Stimulated activated CD4-positive, alpha-beta T cell treated with anti-CD3 and anti-CD28 coated beads, Interleukin-4, amount 100 ng/mL, for 4 hours (primary cell): Measurements from ENCODE around the gene ZNF335.
"Not testable (repeated sequence)": the region's sequence is repeated elsewhere in the genome, so short reads cannot be mapped to it uniquely, and the experiment has no call there.

ENCODE experiments used
- DNase-seq, 2 experiments: peaks; one replicate each; pipeline ENCODE4 v3.0.0-alpha.2; 2020

ZNF335 gene

DNA sequence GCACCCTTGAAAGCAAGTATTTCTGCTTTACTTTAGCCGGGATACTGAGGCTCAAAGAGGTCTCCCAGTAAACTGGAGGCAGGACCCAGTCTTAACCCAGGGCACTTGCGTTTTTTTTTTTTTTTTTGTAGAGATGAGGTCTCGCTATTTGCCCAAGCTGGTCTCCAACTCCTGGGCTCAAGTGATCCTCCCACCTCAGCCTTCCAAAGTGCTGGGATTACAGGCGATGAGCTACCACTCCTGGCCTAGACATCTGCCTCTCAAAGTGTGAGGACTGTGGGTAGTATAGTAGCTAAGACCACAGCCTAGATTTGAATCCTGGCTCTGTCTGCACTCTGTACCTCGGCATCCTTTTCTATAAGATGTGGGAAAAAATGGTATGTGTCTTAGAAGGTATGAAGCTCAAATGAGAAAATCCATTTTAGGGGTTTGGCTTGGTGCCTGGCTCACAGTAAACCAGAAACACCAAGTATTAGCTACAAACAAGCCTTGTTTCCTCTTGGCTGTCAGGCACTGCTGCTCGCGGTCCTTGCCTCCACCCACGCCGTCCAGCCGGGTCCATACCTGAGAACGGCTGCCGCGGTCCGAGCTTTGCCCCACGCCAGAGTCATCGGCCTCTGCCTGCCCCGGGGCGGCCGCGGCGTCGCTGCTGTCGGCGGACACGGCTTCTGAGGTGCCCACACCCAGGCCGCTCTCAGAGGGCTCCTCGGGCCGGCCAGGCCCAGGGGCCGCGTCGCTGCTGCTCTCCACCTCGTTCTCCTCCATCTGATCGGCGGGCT lies 1.2 kb downstream of the ZNF335 start:
- peak in 1 of 2 experiments; percentile 7 for DNase-seq

DNA sequence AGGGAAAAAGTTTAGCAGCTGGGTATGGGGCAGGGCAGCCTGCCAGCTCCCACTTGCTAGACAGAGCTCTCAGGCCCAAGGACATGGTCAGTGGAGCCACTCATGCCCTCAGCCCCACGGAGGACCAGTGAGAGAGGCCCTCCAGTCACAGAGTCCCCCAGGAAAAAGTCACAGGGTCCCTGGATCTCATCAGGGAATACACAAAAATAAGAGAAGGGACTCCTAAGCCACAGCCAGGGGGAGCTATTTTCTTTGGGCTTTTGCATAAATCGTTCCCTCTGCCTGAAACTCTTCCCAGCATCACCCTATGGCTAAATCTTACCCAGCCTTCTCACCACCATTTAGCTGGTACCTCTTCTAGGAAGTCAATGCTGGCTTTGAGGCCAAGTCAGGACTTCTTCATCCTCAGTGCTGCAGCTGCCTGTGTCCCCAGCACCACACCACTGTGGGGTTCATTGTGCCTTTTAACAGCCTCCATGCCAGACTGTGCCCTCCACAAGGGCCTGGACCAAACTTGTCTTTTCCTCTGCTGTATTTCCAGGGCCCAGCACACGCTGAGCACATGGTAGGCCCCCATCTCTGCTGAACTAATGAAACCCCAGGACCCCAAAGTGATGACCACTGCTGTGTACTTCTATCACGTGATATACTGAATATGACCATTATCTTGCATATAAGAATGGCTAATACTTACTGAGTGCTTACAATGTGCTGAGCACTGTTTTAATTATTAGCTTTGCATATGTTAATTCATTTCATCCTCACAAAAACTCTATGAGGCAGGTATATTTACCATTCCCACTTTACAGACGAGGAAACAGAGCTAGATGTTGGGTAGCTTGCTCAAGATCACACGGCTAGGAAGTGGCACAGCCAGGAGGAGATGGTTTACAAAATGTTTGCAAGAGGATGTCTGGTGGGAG lies 2.0 kb downstream of the ZNF335 start:
- peak in 1 of 2 experiments; percentile 8 for DNase-seq

GRCh38 chr20:45968801-45969711 lies 2.9 kb downstream of the ZNF335 start:
- no peak for DNase-seq

DNA sequence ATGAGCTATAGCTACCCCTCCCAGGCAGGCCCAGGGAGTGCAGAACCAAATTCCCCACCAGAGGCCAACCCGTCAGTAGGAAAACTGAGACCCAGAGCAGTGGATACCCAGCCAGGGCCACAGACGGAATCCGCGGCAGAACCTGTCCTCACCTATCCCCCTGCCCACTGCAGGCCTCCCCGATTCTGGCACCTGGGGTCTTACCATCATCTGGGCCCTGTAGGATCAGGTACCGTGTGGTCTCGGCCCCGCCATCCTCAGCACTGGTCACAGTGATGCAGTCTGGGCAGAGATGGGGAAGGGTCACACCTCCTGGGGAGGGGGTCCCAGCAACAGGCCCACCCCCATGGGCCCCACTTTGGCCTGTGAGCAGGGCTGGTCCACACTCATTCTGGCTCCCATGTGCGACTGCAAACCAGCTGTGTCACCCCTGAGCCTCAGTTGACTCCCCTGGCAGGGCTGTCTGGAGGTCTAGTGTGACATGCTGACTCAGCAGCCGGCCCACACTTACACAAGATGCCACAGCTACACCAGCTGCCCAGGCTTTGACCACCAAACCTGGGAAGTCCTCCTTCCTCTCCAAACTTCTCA lies 3.8 kb downstream of the ZNF335 start:
- no peak for DNase-seq

- no peak for DNase-seq
These were observed 4.4 kb downstream of the ZNF335 start for GRCh38 chr20:45967551-45968080.

- DNase-seq: no peak
These were observed 6.6 kb downstream of the ZNF335 start for GRCh38 chr20:45965169-45966002.

GRCh38 chr20:45964006-45964400 lies 8.0 kb downstream of the ZNF335 start:
- no peak for DNase-seq

DNA sequence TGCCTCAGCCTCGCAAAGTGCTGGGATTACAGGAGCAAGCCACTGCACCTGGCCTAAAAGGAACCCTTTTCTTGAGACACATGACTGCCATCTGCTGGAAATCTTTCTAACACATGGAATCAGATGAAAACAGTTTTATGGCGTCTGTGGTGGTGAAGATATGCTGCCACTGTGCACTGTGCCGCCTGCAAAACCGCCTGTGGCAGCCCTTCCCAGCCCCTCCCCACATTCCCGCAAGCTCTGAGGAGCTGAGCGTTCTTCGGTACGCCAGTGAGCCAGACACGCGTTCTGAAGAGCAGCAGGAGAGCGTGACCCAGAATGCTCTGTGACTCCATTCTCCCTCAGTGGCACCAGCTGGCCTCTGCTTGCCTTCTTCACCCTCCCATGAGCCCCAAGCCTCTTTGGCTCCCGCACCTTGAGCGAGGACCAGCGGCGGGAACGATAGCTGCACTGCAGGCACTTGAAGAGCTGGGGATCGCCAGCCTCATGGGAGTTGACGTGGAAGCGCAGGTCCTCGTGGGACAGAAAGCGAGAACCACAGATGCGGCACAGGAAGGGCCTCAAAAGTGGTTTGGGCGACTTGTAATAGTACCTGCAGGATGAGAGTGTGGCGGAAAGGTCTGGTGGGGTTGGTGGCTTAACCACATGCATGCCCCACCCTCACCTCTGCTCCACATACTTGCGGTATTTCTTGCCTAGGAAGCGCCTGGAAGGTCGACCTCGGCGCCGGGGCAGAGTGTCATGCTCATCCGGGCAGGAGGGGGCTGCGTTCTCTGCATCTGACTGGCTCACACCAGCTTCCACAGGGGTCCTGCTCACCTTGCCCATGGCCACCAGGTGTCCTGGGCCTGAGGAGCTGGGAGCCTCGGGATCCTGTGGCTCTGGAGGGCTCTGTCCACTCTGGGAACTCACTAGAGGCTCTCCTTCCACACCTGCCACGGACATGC lies 8.7 kb downstream of the ZNF335 start:
- DNase-seq: no peak

GRCh38 chr20:45962031-45962755 lies 9.8 kb downstream of the ZNF335 start:
- no peak for DNase-seq

DNA sequence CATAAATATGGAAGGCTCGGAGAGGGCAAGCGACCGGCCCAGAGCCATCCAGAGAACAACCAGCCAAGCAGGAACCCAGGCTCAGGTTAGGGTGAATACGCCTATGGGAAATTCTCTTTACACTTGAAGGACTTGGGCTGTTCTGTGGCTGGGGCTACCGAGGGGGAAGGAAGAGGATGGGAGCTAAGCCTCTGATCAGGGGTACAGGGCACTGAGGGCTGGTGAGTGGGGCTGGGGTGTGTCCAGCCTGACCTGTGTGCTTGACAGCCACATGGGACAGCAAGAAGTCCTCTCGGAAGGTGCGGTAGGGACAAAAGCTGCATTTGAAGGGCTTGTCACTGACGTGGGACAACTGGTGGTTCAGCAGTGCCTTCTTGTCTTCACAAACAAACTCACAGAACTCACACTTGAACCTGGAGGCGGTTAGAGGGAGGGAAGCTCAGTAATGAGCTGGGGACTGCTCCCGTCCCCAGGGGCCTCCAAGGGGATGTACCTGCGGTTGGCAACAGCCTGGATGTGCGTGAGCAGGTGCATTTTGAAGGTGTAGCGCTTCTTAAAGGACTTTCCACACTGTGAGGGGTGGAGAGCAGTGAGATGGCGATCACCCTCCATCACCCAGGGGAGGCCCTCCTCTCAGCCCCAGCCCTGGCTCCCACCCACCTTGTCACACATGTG lies 11.9 kb downstream of the ZNF335 start:
- no peak for DNase-seq

DNA sequence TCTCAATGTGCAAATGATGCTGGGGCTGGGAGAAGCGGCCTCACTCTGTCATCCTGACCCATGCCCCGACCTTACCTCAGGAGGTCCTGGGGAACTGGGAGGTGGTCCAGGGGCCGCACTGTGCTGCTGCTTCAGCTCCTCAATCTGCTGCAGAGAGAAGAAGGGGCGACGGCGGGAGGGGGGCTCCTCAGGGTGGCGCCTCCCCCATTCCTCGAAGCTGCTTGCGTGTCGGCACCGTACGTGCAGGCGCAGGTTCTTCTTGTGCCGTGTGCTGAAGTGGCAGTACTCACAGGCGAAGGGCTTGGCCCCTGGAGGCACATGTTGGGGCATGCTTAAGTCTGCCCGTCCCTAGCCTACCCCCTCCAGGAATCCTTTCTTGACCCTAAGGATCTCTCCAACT lies 12.9 kb downstream of the ZNF335 start:
- no peak for DNase-seq

- DNase-seq: no peak
These were observed 13.4 kb downstream of the ZNF335 start for GRCh38 chr20:45958593-45958992.

GRCh38 chr20:45957021-45957941 lies 14.7 kb downstream of the ZNF335 start:
- no peak for DNase-seq

DNA sequence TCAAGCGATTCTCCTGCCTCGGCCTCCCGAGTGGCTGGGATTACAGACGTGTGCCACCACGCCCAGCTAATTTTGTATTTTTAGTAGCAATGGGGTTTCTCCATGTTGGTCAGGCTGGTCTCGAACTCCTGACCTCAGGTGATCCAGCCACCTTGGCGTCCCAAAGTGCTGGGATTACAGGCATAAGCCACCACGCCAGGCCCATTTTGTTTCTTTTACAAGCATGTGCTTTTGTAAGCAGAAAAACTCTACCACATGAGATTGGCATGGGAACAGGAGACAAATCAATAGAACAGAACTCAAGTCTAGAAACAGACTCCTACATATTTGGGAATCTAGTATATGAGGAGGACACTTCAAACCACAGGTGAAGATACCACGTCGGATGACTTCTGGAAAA lies 15.7 kb downstream of the ZNF335 start:
- DNase-seq: not testable (repeated sequence)

GRCh38 chr20:45953672-45954071 lies 18.3 kb downstream of the ZNF335 start:
- DNase-seq: no peak

- DNase-seq: no peak
These were observed 19.1 kb downstream of the ZNF335 start for GRCh38 chr20:45952861-45953260.
